Nephron progenitor cell (in vitro differentiated cells): Measurements from ENCODE around the gene POP7.

ENCODE experiments used
- DNase-seq: peaks from one replicate; pipeline ENCODE4 v3.0.0; 2021
- H3K27ac Mint-ChIP-seq: 2 replicates; pipeline ENCODE4 v1.8.0; 2021; ENCODE audit warnings: mild to moderate bottlenecking, moderate library complexity, mixed read lengths
- H3K27me3 Mint-ChIP-seq: 2 replicates; pipeline ENCODE4 v1.8.0; 2021; ENCODE audit warnings: mild to moderate bottlenecking, low read depth, mixed read lengths; ENCODE audit not compliant: poor library complexity
- H3K36me3 Mint-ChIP-seq: 2 replicates; pipeline ENCODE4 v1.8.0; 2021; ENCODE audit warnings: low read depth, mixed read lengths
- H3K4me1 Mint-ChIP-seq: 2 replicates; pipeline ENCODE4 v1.8.0; 2021; ENCODE audit warnings: mixed read lengths
- H3K4me3 Mint-ChIP-seq: 2 replicates; pipeline ENCODE4 v1.8.0; 2021; ENCODE audit warnings: mild to moderate bottlenecking, moderate library complexity, mixed read lengths
- H3K9me3 Mint-ChIP-seq: 2 replicates; pipeline ENCODE4 v1.8.0; 2021; ENCODE audit warnings: mild to moderate bottlenecking, moderate library complexity, mixed read lengths
- CTCF ChIP-seq: fragments of 200-600 bp; sonication (generic); IDR thresholded peaks from 2 replicates; pipeline ENCODE4 v1.5.0; 2021; ENCODE audit warnings: antibody characterized with exemption

The POP7 gene

DNA sequence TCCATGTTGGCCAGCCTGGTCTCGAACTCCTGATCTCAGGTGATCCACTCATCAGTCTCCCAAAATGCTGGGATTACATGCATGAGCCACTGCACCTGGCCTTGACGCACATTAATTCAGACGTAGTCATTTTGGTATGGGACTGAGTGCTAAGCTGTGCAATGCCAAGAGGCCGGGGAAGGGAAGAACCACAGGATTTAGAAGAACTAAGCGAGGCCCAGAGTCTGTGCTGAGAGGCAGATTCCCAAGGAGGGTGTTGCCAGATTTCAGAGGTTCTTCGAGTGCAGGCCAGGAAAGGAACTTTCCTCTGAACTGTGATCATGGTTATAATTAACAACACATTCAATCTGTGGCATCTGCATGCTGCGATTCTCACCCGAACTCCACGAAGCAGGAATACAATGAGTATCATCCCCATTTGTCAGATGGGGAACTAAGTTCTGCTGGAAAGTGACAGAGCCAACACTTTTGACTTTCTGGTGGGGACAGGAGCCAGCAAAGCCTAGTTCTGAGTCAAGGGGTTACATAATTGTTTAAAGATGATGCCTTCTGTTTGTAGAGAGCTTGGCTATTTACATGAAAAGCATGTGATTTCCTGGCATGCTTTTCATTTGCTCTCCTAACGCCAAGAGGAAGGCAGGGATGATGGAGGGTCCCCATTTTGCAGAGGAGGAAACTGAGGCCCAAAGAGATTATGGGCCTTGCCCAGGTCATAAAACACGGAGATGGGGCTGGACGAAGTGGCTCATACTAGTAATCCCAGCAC lies 21.3 kb downstream of the POP7 start:
- Mint-ChIP-seq H3K27ac (no peak overlapping the region), H3K36me3 (no peaks in the 10 kb centered on the region), H3K4me3 (no peak overlapping the region), H3K9me3 (no peaks in the 10 kb centered on the region), H3K4me1 (peaks cover 11% of the 10 kb centered on the region), H3K27me3 (peaks cover 76% of the 10 kb centered on the region)
- no peak for TF ChIP-seq CTCF
- no peak for DNase-seq

- no peak overlapping the region for H3K27ac Mint-ChIP-seq
- no peak for TF ChIP-seq CTCF
- H3K4me1 Mint-ChIP-seq = peaks cover 7% of the 10 kb centered on the region
- no peak overlapping the region for H3K4me3 Mint-ChIP-seq
- H3K27me3 Mint-ChIP-seq = peaks cover 75% of the 10 kb centered on the region
- no peaks in the 10 kb centered on the region for H3K9me3 Mint-ChIP-seq
- H3K36me3 Mint-ChIP-seq = no peaks in the 10 kb centered on the region
- DNase-seq = no peak
Observed at GRCh38 chr7:100728196-100728595, 22.3 kb downstream of the POP7 start.

GRCh38 chr7:100730136-100730800 lies 24.3 kb downstream of the POP7 start:
- no peak for DNase-seq

DNA sequence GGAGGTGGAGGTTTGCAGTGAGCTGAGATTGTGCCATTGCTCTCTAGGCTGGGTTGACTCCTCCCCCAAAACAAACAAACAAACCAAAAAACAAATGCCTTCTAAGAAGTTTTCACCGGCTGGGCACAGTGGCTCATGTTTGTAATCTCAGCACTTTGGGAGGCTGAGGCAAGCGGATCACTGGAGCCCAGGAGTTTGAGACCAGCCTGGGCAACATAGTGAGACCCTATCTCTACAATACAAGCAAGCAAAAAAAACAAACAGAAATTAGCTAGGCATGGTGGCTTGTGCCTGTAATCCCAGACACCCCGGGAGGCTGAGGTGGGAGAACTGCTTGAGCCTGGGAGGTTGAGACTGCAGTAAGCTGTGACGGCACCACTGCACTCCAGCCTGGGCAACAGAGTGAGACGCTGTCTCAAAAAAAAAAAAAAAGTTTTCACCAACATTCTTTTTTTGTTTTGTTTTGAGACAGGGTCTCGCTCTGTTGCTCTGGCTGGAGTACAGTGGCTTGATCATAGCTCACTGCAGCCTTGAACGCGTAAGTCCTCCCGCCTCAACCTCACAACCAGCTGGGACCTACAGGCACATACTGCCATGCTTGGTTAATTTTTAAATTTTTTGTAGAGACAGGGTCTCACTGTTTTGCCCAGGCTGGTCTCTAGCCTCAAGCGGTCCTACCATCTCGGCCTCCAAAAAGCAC lies 26.2 kb downstream of the POP7 start:
- TF ChIP-seq CTCF = no peak
- H3K4me3 Mint-ChIP-seq = no peak overlapping the region
- H3K27ac Mint-ChIP-seq = no peak overlapping the region

More at GRCh38 chr7:100730136-100730800, 24.3 kb downstream of the POP7 start:
- TF ChIP-seq CTCF = no peak
- Mint-ChIP-seq H3K4me3 (no peak overlapping the region), H3K27ac (no peak overlapping the region), H3K4me1 (no peaks in the 10 kb centered on the region), H3K36me3 (no peaks in the 10 kb centered on the region), H3K9me3 (no peaks in the 10 kb centered on the region), H3K27me3 (peaks cover 59% of the 10 kb centered on the region)

GRCh38 chr7:100735730-100736129 lies 29.8 kb downstream of the POP7 start:
- DNase-seq = no peak
- no peaks in the 10 kb centered on the region for H3K4me1 Mint-ChIP-seq
- H3K36me3 Mint-ChIP-seq = no peaks in the 10 kb centered on the region
- H3K27me3 Mint-ChIP-seq = peaks cover 32% of the 10 kb centered on the region
- TF ChIP-seq CTCF = no peak
- no peak overlapping the region for H3K27ac Mint-ChIP-seq
- H3K9me3 Mint-ChIP-seq = peaks cover 9% of the 10 kb centered on the region
- H3K4me3 Mint-ChIP-seq = no peak overlapping the region

More for the DNA sequence above, 26.2 kb downstream of the POP7 start:
- no peak for DNase-seq
- H3K27me3 Mint-ChIP-seq = peaks cover 51% of the 10 kb centered on the region
- H3K36me3 Mint-ChIP-seq = no peaks in the 10 kb centered on the region
- H3K4me1 Mint-ChIP-seq = no peaks in the 10 kb centered on the region
- no peaks in the 10 kb centered on the region for H3K9me3 Mint-ChIP-seq
